PFSK-1 (cell line): Measurements from ENCODE around the gene WASL.

Experiments
- FOXP2 ChIP-seq: optimal IDR thresholded peaks from 2 replicates; pipeline ENCODE3; 2011; ENCODE audit warnings: borderline replicate concordance, control low read depth, inconsistent platforms; ENCODE audit not compliant: insufficient read depth; ENCODE audit errors: extremely low read length, extremely low read depth
- POLR2AphosphoS5 ChIP-seq: IDR thresholded peaks from 2 replicates; pipeline ENCODE4 v1.6.1; 2012; ENCODE audit warnings: low read depth, mild to moderate bottlenecking, control low read depth, low read length, moderate library complexity
- SIN3A ChIP-seq: IDR thresholded peaks from 2 replicates; pipeline ENCODE4 v1.6.1; 2012; ENCODE audit warnings: mild to moderate bottlenecking, low read length, moderate library complexity, borderline replicate concordance; ENCODE audit not compliant: insufficient read depth
- TAF1 ChIP-seq: IDR thresholded peaks from 2 replicates; pipeline ENCODE4 v1.6.1; 2012; ENCODE audit warnings: low read length, control low read depth, borderline replicate concordance; ENCODE audit not compliant: insufficient read depth
- TF ChIP-seq, protein P1 (sequence below), 2 experiments: IDR thresholded peaks; 2 replicates each; pipeline versions ENCODE4 v1.6.1 to v1.8.0; 2011 to 2012; ENCODE audit warnings: low read depth in 2 of 2, low read length in 2 of 2, control low read depth in 1 of 2, inconsistent platforms in 1 of 2, mild to moderate bottlenecking in 1 of 2, moderate library complexity in 1 of 2; ENCODE audit not compliant: insufficient read depth in 1 of 2

Gene WASL

DNA sequence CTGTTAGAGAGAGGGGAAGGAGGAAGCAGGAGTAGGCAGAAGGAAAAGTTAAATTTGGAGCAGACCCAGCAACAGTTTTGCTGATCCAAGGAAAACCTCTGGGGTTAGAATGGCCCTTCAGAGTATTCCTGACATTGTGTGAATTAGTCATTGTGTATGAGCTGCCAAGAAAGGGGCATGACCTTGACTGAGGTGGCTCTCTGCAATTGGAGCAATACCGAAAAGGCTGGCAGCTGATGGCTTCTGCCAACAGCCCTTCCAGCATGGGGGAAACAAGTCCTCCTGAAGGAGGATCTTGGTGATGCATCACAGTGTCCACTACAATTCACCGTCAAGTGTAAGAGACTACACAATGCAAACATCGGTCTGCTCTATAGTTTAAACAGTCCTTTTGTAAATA, 20.6 kb upstream of the WASL start:
- TF ChIP-seq TAF1 = no peak
- no peak for TF ChIP-seq FOXP2
- TF ChIP-seq, protein P1, sequence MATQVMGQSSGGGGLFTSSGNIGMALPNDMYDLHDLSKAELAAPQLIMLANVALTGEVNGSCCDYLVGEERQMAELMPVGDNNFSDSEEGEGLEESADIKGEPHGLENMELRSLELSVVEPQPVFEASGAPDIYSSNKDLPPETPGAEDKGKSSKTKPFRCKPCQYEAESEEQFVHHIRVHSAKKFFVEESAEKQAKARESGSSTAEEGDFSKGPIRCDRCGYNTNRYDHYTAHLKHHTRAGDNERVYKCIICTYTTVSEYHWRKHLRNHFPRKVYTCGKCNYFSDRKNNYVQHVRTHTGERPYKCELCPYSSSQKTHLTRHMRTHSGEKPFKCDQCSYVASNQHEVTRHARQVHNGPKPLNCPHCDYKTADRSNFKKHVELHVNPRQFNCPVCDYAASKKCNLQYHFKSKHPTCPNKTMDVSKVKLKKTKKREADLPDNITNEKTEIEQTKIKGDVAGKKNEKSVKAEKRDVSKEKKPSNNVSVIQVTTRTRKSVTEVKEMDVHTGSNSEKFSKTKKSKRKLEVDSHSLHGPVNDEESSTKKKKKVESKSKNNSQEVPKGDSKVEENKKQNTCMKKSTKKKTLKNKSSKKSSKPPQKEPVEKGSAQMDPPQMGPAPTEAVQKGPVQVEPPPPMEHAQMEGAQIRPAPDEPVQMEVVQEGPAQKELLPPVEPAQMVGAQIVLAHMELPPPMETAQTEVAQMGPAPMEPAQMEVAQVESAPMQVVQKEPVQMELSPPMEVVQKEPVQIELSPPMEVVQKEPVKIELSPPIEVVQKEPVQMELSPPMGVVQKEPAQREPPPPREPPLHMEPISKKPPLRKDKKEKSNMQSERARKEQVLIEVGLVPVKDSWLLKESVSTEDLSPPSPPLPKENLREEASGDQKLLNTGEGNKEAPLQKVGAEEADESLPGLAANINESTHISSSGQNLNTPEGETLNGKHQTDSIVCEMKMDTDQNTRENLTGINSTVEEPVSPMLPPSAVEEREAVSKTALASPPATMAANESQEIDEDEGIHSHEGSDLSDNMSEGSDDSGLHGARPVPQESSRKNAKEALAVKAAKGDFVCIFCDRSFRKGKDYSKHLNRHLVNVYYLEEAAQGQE (IDR thresholded peaks at IDR 0.05; ENCODE audit: insufficient read depth in 1 of 2, low read depth in 2 of 2, low read length in 2 of 2) = no peak
- no peak for TF ChIP-seq SIN3A
- no peak for TF ChIP-seq POLR2AphosphoS5

DNA sequence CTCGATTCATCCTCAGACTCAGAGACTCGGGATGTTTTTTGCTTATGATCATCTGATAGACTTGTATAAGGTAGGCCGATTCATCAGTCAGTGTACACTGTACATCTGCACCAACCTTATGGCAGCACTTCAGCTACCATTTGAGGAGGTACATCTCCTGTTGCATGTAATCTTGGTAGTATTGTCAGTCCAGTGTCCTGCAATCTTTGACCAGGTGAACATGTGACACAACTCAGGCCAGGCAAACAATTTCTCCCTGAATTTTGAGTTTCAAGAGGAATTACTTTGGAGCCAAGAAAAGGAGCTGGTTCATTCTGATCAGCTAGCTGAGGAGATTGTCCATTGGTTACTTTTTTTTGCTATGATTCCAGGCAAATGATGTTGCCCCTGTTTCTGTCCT, 19.7 kb upstream of the WASL start:
- TF ChIP-seq, protein P1 (IDR thresholded peaks at IDR 0.05; ENCODE audit: insufficient read depth in 1 of 2, low read depth in 2 of 2, low read length in 2 of 2) = no peak
- no peak for TF ChIP-seq SIN3A
- no peak for TF ChIP-seq FOXP2
- TF ChIP-seq TAF1 = no peak
- TF ChIP-seq POLR2AphosphoS5 = no peak

DNA sequence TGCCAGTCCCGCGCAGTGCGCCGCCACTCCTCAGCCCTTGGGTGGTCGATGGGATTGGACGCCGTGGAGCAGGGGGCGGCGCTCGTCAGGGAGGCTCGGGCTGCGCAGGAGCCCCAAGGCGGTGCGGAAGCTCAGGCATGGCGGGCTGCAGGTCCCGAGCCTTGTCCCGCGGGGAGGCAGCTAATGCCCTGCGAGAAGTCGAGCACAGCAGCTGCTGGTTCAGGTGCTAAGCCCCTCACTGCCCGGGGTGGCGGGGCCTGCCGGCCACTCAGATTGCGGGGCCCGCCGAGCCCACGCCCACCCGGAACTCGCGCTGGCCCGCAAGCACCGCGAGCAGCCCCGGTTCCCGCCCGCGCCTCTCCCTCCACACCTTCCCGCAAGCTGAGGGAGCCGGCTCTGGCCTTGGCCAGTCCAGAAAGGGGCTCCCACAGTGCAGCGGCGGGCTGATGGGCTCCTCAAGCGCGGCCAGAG, 14.4 kb upstream of the WASL start:
- no peak for TF ChIP-seq SIN3A
- TF ChIP-seq POLR2AphosphoS5 = no peak
- TF ChIP-seq TAF1 = no peak
- TF ChIP-seq, protein P1 (IDR thresholded peaks at IDR 0.05; ENCODE audit: insufficient read depth in 1 of 2, low read depth in 2 of 2, low read length in 2 of 2) = no peak
- no peak for TF ChIP-seq FOXP2

DNA sequence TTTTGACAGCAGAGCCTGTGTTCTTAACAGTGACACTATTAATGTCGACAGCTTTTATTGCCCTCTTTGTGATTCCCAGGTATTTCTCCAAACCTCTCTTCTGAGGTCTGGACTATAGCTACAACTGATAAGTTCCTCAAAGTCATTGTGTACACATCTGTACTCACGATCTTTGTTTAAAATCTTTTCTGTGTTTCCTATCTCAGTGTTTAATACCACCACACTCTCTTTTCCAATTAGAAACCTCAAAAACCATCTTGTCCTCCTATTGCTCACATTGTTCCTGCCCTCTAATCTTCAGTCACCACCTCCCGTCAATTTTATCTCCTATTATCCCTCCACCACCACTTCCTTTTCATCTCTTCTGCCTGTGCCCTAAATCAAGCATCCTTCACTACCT, 12.9 kb upstream of the WASL start:
- TF ChIP-seq, protein P1 (IDR thresholded peaks at IDR 0.05; ENCODE audit: insufficient read depth in 1 of 2, low read depth in 2 of 2, low read length in 2 of 2) = no peak
- TF ChIP-seq POLR2AphosphoS5 (no peak), SIN3A (no peak), TAF1 (no peak), FOXP2 (no peak)

DNA sequence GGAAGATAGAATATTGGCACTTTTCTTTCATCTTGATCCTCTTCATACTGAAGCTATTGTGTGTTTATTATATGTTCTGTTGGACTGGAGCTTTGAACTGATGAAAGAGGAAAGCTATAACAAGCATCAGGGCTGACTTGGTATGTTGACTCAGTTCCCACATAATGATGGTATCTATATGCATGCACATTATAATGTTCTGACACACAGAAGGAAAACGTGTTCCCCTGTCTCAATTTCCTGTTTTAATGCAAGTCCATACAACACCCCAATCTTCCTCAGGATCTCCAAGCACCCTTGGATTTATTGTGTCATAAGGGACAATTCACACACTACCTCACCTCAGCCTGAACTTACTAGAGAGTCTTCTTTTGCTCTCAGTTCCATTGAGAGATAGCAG, 8.3 kb upstream of the WASL start:
- TF ChIP-seq, protein P1 (IDR thresholded peaks at IDR 0.05; ENCODE audit: insufficient read depth in 1 of 2, low read depth in 2 of 2, low read length in 2 of 2) = no peak
- TF ChIP-seq SIN3A (no peak), FOXP2 (no peak), POLR2AphosphoS5 (no peak), TAF1 (no peak)
